Upper lobe of left lung (tissue), 4 donors: Measurements from ENCODE around the gene ZBTB39.

Source experiments
- CTCF ChIP-seq, 6 experiments: fragments of 450-650 bp in 4 of 6; fragments of 200-600 bp in 2 of 6; sonication (generic) in 2 of 6; IDR thresholded peaks; one replicate each; pipeline ENCODE4 v1.5.1; 2016 to 2019; ENCODE audit warnings: antibody characterized with exemption in 6 of 6
- EP300 ChIP-seq, 4 donors: sonication (generic); formaldehyde crosslinking; IDR thresholded peaks; one replicate each; pipeline ENCODE4 v1.5.1; 2017; ENCODE audit warnings: antibody characterized with exemption in 4 of 4, control low read depth in 2 of 4
- POLR2A ChIP-seq, 4 donors: fragments of 450-650 bp; IDR thresholded peaks; one replicate each; pipeline ENCODE4 v1.5.1; 2016 to 2017; ENCODE audit warnings: antibody characterized with exemption in 4 of 4, mild to moderate bottlenecking in 2 of 4
- POLR2AphosphoS5 ChIP-seq, 2 donors: sonication (generic); formaldehyde crosslinking; IDR thresholded peaks; one replicate each; pipeline ENCODE4 v1.5.1; 2017; ENCODE audit warnings: antibody characterized with exemption in 2 of 2

- TF ChIP-seq CTCF (IDR thresholded peaks at IDR 0.05) (no peak), POLR2A (IDR thresholded peaks at IDR 0.05) (no peak), POLR2AphosphoS5 (IDR thresholded peaks at IDR 0.05) (no peak), EP300 (IDR thresholded peaks at IDR 0.05) (no peak)
Measured at GRCh38 chr12:57031789-57032188, 25.4 kb upstream of the ZBTB39 start.
